ENCODE measurements around the gene KLHDC1. TPM values are rescaled to one million over a fixed set of nuclear protein-coding genes. Genes with fewer than 3 reads are reported as not detected.

KLHDC1 gene
- total and polyA plus RNA-seq, 2 donors (not counting 1 experiment from before 2014, with no cell fraction given): 3.0 to 11.7 TPM

DNA sequence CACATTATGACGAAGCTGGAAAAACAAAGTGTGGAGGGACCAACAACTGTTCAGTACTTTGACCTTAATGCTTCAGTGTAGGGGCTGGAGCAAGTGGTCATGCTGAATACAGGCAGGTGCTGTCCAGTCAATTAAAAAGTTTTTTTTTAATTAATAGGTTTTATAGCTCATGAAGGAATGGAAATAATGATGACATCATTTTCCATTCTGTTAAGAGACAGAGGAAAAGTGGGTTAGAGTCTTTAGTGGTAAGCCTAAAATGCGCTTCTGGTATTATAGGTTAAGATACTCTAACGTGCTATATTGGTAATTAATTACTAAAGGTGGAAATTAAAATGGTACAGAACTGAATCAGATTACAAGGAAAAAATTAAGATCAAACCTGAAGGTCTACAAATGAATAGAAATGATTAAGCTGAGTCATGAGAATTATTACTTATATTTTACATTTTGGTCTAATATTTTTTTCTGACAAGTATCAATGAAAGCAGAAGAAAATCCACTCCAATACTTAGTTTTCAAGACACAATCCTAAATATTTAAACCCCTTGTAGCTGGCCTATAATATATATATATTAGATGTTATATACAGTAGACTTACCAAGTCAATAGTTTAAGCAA lies 90.6 kb downstream of the KLHDC1 start:
- no peaks in the 10 kb centered on the region for H3K9me3 ChIP-seq (ENCODE audit: control extremely low read depth in 1 of 3, control insufficient read depth in 2 of 3, insufficient read depth in 1 of 3, low read length in 2 of 3)
- no peaks in the 10 kb centered on the region for H3K4me1 ChIP-seq (ENCODE audit: control insufficient read depth in 2 of 2, insufficient read depth in 2 of 2, low read length in 2 of 2)
- CTCF ChIA-PET: interaction anchor here (0.7 to 1.8 kb wide), 3 partner anchors 12 to 149 kb away, joined by 3 to 5 read pairs (median 3); no protein-coding TSS in a partner anchor
- no peaks in the 10 kb centered on the region for H3K9me3 Mint-ChIP-seq (ENCODE audit: insufficient read depth)
- H3K27me3 ChIP-seq (replicated peaks in 1 of 4; ENCODE audit: control extremely low read depth in 1 of 4, control insufficient read depth in 3 of 4, insufficient read depth in 4 of 4, low read length in 3 of 4): no peaks in the 10 kb centered on the region
- H3K79me2 ChIP-seq (ENCODE audit: control insufficient read depth, insufficient read depth, low read length): no peaks in the 10 kb centered on the region
- H3K4me3 ChIP-seq (ENCODE audit: control extremely low read depth in 1 of 5, extremely low read depth in 1 of 5, insufficient read depth in 1 of 5, low read depth in 2 of 5, low read length in 4 of 5): no peak overlapping the region
- H3K4me2 ChIP-seq (replicated peaks; ENCODE audit: low read depth, low read length, poor library complexity, severe bottlenecking): no peak overlapping the region
- peaks cover 32 to 84% of the 10 kb centered on the region in 2 experiments for H3K36me3 ChIP-seq (replicated peaks in 1 of 2; ENCODE audit: control extremely low read depth in 1 of 2, control insufficient read depth in 1 of 2, extremely low read depth in 1 of 2, insufficient read depth in 2 of 2, low read length in 1 of 2)
- POLR2A ChIA-PET: no interaction called here
- H4K20me1 ChIP-seq (ENCODE audit: control insufficient read depth, insufficient read depth, low read length, poor library complexity, severe bottlenecking): peaks cover 4% of the 10 kb centered on the region
- no peak overlapping the region for H3K4me3 Mint-ChIP-seq
- intact Hi-C loops (cut with micrococcal nuclease): loop anchor here (5.0 kb wide), 1 partner anchor 49 kb away; no protein-coding TSS in a partner anchor
- H3K9ac ChIP-seq (ENCODE audit: low read length): no peak overlapping the region
- ATAC-seq (ENCODE audit: low read depth) (no peak), DNase-seq (no peak)
- no peak overlapping the region for H3K27ac ChIP-seq (ENCODE audit: low read length in 2 of 2)
- H3K27ac Mint-ChIP-seq: no peak overlapping the region
- no peaks in the 10 kb centered on the region for H3K27me3 Mint-ChIP-seq
- H3K4me1 Mint-ChIP-seq: peaks cover 2% of the 10 kb centered on the region
- no CpG with 5 or more reads among the region's 3 CpGs for WGBS (ENCODE audit: insufficient coverage)
- no peak for TF ChIP-seq EZH2 (IDR thresholded peaks at IDR 0.05; ENCODE audit: borderline replicate concordance, insufficient read depth, low read depth, low read length, poor library complexity, severe bottlenecking)
- no peak for TF ChIP-seq CTCF (IDR thresholded peaks at IDR 0.05)
- H2AFZ ChIP-seq (ENCODE audit: insufficient read depth, low read depth, low read length, poor library complexity, severe bottlenecking): no peak overlapping the region

DNA sequence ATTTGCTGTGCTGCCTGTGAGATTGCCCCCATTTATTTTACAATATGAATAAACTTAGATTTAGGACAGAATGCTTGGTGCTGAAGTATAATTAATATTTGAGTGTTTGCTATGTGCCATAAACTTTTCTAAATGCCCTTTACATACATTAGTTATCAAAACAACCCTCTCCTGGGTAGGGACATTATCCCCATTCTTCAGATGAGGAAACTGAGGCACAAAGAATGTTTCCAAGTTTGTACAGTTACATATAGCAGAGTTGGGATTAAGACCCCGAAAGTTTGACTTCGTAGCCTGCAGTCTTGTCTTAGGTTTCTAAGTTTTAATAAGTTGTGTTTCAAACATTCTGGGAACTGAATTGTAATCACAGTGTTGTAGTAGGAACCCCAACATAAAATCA lies 93.4 kb downstream of the KLHDC1 start:
- WGBS (ENCODE audit: insufficient coverage): no CpG with 5 or more reads among the region's 2 CpGs
- Mint-ChIP-seq H3K9me3 (ENCODE audit: insufficient read depth) (no peaks in the 10 kb centered on the region), H3K4me3 (no peak overlapping the region), H3K27me3 (no peaks in the 10 kb centered on the region), H3K27ac (no peak overlapping the region), H3K4me1 (peaks cover 2% of the 10 kb centered on the region)
- DNase-seq (no peak), ATAC-seq (ENCODE audit: low read depth) (no peak)
- Histone ChIP-seq H3K4me2 (replicated peaks; ENCODE audit: low read depth, low read length, poor library complexity, severe bottlenecking) (no peak overlapping the region), H3K79me2 (ENCODE audit: control insufficient read depth, insufficient read depth, low read length) (peaks cover 10% of the 10 kb centered on the region), H3K4me3 (ENCODE audit: control extremely low read depth in 1 of 5, extremely low read depth in 1 of 5, insufficient read depth in 1 of 5, low read depth in 2 of 5, low read length in 4 of 5) (no peak overlapping the region), H4K20me1 (ENCODE audit: control insufficient read depth, insufficient read depth, low read length, poor library complexity, severe bottlenecking) (peaks cover 4% of the 10 kb centered on the region), H3K9ac (ENCODE audit: low read length) (no peak overlapping the region), H3K27me3 (replicated peaks in 1 of 4; ENCODE audit: control extremely low read depth in 1 of 4, control insufficient read depth in 3 of 4, insufficient read depth in 4 of 4, low read length in 3 of 4) (no peaks in the 10 kb centered on the region), H3K27ac (ENCODE audit: low read length in 2 of 2) (no peak overlapping the region), H2AFZ (ENCODE audit: insufficient read depth, low read depth, low read length, poor library complexity, severe bottlenecking) (no peak overlapping the region), H3K4me1 (ENCODE audit: control insufficient read depth in 2 of 2, insufficient read depth in 2 of 2, low read length in 2 of 2) (no peaks in the 10 kb centered on the region), H3K9me3 (ENCODE audit: control extremely low read depth in 1 of 3, control insufficient read depth in 2 of 3, insufficient read depth in 1 of 3, low read length in 2 of 3) (no peaks in the 10 kb centered on the region), H3K36me3 (replicated peaks in 1 of 2; ENCODE audit: control extremely low read depth in 1 of 2, control insufficient read depth in 1 of 2, extremely low read depth in 1 of 2, insufficient read depth in 2 of 2, low read length in 1 of 2) (peaks cover 39 to 93% of the 10 kb centered on the region in 2 experiments)
- ChIA-PET CTCF (no interaction called here), POLR2A (no interaction called here)
- intact Hi-C loops (cut with micrococcal nuclease): no loop called here
- TF ChIP-seq CTCF (IDR thresholded peaks at IDR 0.05): no peak
